ENCODE measurements around the gene JAML. TPM values are rescaled to one million over a fixed set of nuclear protein-coding genes. Genes with fewer than 3 reads are reported as not detected.

Gene JAML
- total RNA-seq, 2 donors from 2014 or later: 3.3 to 12.0 TPM

DNA sequence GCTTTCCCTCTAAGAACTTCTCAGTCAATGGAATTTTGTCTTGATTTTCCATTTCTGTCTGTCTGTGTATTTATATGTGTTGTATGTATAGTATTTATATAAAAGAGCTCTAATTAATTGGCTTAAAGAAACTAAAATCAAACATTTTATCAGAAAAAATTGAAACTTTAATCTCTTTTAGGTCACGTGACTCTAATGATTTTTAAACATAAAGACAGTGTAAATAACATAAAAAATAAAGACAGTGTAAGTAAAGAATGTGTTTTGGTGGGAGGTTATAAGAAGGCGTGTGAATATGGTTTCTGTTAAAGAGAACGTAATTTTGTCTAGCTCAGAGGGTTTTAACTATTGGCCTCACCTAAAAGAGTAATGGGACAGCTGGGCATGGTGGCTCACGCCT lies 2.4 kb downstream of the JAML start:
- Histone ChIP-seq H3K36me3 (no peaks in the 10 kb centered on the region), H3K4me1 (no peaks in the 10 kb centered on the region), H3K9me3 (no peaks in the 10 kb centered on the region), H3K4me3 (no peak overlapping the region), H3K9ac (ENCODE audit: low read depth in 2 of 2, low read length in 2 of 2) (no peak overlapping the region), H3K27me3 (no peaks in the 10 kb centered on the region), H3K27ac (no peak overlapping the region)
- DNase-seq: no peak
- TF ChIP-seq, protein P1, sequence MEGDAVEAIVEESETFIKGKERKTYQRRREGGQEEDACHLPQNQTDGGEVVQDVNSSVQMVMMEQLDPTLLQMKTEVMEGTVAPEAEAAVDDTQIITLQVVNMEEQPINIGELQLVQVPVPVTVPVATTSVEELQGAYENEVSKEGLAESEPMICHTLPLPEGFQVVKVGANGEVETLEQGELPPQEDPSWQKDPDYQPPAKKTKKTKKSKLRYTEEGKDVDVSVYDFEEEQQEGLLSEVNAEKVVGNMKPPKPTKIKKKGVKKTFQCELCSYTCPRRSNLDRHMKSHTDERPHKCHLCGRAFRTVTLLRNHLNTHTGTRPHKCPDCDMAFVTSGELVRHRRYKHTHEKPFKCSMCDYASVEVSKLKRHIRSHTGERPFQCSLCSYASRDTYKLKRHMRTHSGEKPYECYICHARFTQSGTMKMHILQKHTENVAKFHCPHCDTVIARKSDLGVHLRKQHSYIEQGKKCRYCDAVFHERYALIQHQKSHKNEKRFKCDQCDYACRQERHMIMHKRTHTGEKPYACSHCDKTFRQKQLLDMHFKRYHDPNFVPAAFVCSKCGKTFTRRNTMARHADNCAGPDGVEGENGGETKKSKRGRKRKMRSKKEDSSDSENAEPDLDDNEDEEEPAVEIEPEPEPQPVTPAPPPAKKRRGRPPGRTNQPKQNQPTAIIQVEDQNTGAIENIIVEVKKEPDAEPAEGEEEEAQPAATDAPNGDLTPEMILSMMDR (IDR thresholded peaks at IDR 0.05): no peak
- intact Hi-C loops (cut with DNase I): no loop called here

DNA sequence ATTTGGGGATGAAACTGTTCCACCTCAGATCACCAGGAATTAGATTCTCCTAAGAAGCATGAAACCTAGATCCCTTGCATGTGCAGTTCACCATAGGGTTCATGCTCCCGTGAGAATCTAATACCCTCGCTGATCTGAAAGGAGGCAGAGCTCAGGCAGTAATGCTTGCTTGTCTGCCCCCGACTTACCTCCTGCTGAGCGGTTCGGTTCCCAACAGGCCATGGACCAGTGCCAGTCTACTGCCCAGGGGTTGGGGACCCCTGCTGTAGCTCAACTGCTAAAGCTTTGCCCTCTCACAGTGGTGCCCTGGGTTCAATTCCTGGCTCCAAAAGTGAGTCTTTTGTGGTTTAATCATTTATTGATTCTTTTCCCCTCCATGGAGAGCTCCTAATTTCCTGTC lies 3.4 kb downstream of the JAML start:
- Histone ChIP-seq H3K9ac (ENCODE audit: low read depth in 2 of 2, low read length in 2 of 2) (peak overlapping the region in 1 of 2 donors; percentile 17), H3K36me3 (no peaks in the 10 kb centered on the region), H3K27me3 (no peaks in the 10 kb centered on the region), H3K4me1 (no peaks in the 10 kb centered on the region), H3K9me3 (no peaks in the 10 kb centered on the region), H3K4me3 (no peak overlapping the region), H3K27ac (no peak overlapping the region)
- intact Hi-C loops (cut with DNase I): no loop called here
- TF ChIP-seq, protein P1 (IDR thresholded peaks at IDR 0.05): no peak
- no peak for DNase-seq

DNA sequence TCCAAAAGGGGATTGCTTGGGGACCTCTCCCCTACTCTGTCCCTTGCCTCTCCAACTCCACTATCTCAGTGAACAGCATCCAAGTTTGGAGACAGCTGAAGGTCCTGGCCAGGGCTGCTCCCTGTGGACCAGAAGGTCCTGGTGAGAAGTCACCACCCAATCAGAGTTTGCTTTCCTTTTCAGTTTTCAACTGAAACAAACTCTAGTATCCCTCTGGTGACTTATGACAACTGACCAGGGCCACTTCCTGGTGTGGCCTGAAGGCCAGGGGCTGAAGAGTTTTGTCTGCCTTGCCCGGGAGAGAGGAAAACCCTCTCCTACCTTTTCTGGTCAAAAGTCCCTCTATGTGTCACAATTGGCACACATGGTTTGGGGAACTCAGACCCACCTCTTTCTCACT lies 5.1 kb downstream of the JAML start:
- Histone ChIP-seq H3K4me1 (no peaks in the 10 kb centered on the region), H3K4me3 (no peak overlapping the region), H3K9ac (ENCODE audit: low read depth in 2 of 2, low read length in 2 of 2) (no peak overlapping the region), H3K9me3 (no peaks in the 10 kb centered on the region), H3K36me3 (no peaks in the 10 kb centered on the region), H3K27me3 (no peaks in the 10 kb centered on the region), H3K27ac (peak overlapping the region; percentile 18)
- TF ChIP-seq, protein P1 (IDR thresholded peaks at IDR 0.05): no peak
- intact Hi-C loops (cut with DNase I): no loop called here
- DNase-seq: no peak

DNA sequence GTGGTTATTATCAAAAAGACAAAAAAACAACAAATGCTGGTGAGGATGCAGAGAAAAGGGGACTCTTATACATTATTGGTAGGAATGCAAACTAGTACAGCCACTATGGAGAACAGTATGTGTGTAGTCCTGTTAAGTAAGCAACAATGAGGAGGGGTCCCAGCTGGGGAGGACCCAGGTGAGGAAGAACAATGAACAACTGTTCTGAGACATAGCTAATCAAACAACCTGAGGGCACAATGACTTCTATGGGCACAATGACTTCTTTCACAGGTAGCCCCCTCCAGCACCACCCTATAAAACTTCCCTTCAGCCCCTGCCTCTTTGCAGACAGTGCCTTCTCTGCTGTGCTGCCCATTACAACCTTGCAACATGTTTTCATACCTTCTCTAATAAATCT lies 5.6 kb downstream of the JAML start:
- Histone ChIP-seq H3K4me1 (no peaks in the 10 kb centered on the region), H3K4me3 (no peak overlapping the region), H3K36me3 (no peaks in the 10 kb centered on the region), H3K9me3 (no peaks in the 10 kb centered on the region), H3K27me3 (no peaks in the 10 kb centered on the region), H3K27ac (no peak overlapping the region), H3K9ac (ENCODE audit: low read depth in 2 of 2, low read length in 2 of 2) (no peak overlapping the region)
- intact Hi-C loops (cut with DNase I): no loop called here
- DNase-seq: no peak
- TF ChIP-seq, protein P1 (IDR thresholded peaks at IDR 0.05): no peak

DNA sequence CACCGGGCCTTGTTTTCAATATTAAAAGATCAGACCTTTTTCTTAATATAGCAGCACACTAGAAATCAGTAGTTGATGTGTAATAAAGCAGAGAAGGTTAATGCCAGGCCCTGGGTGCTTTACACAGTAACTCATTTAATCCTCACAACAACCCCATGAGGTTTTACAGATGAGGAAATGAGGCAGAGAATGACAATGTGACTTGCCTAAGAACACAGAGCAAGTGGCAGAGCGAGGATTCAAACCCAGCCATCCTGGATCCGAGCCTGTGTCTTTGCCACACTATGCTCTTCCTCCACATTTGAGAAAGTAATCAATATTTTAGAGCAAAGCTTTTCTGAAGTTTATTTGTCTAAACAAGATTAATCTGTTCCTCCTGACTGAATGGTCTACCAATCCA lies 7.2 kb downstream of the JAML start:
- Histone ChIP-seq H3K4me3 (no peak overlapping the region), H3K9me3 (no peaks in the 10 kb centered on the region), H3K36me3 (no peaks in the 10 kb centered on the region), H3K9ac (ENCODE audit: low read depth in 2 of 2, low read length in 2 of 2) (peak overlapping the region in 1 of 2 donors; percentile 9), H3K27me3 (no peaks in the 10 kb centered on the region), H3K4me1 (peaks cover 3% of the 10 kb centered on the region), H3K27ac (peak overlapping the region; percentile 12)
- intact Hi-C loops (cut with DNase I): no loop called here
- no peak for DNase-seq
- TF ChIP-seq, protein P1 (IDR thresholded peaks at IDR 0.05): no peak
